IPS-15b (cell line): ENCODE data around the gene SOD1.

ENCODE experiments used
- H3K27me3 ChIP-seq: one replicate; pipeline ENCODE4 v1.6.1; 2013; ENCODE audit warnings: low read length; ENCODE audit not compliant: control insufficient read depth, insufficient read depth
- H3K36me3 ChIP-seq: one replicate; pipeline ENCODE4 v1.6.1; 2013; ENCODE audit warnings: low read length; ENCODE audit not compliant: control insufficient read depth, insufficient read depth
- H3K4me1 ChIP-seq: one replicate; pipeline ENCODE4 v1.6.1; 2013; ENCODE audit warnings: mild to moderate bottlenecking, low read length; ENCODE audit not compliant: control insufficient read depth, insufficient read depth
- H3K4me3 ChIP-seq: one replicate; pipeline ENCODE4 v1.5.1; 2013; ENCODE audit warnings: low read depth, low read length
- H3K9ac ChIP-seq: one replicate; pipeline ENCODE4 v1.6.1; 2013; ENCODE audit warnings: low read depth, mild to moderate bottlenecking, low read length
- H3K9me3 ChIP-seq: one replicate; pipeline ENCODE4 v1.6.1; 2013; ENCODE audit warnings: mild to moderate bottlenecking, low read length; ENCODE audit not compliant: control insufficient read depth, insufficient read depth

SOD1 gene

GRCh38 chr21:31671931-31672330 is 12.4 kb downstream of the SOD1 start:
- Histone ChIP-seq H3K9me3 (no peaks in the 10 kb centered on the region), H3K4me3 (no peak overlapping the region), H3K4me1 (peaks cover 7% of the 10 kb centered on the region), H3K27me3 (no peaks in the 10 kb centered on the region), H3K36me3 (no peaks in the 10 kb centered on the region), H3K9ac (no peak overlapping the region)

- Histone ChIP-seq H3K27me3 (no peaks in the 10 kb centered on the region), H3K36me3 (no peaks in the 10 kb centered on the region), H3K9me3 (no peaks in the 10 kb centered on the region), H3K9ac (no peak overlapping the region), H3K4me1 (peaks cover 7% of the 10 kb centered on the region), H3K4me3 (no peak overlapping the region)
Observed at GRCh38 chr21:31673321-31673912, 13.9 kb downstream of the SOD1 start.

GRCh38 chr21:31675318-31675717 is 15.8 kb downstream of the SOD1 start:
- Histone ChIP-seq H3K4me1 (peaks cover 6% of the 10 kb centered on the region), H3K36me3 (no peaks in the 10 kb centered on the region), H3K27me3 (no peaks in the 10 kb centered on the region), H3K9me3 (no peaks in the 10 kb centered on the region), H3K9ac (no peak overlapping the region), H3K4me3 (no peak overlapping the region)

- H3K9me3 ChIP-seq, result no peaks in the 10 kb centered on the region
- no peaks in the 10 kb centered on the region for H3K4me1 ChIP-seq
- H3K27me3 ChIP-seq, result no peaks in the 10 kb centered on the region
- H3K9ac ChIP-seq, result no peak overlapping the region
- H3K36me3 ChIP-seq, result no peaks in the 10 kb centered on the region
- no peak overlapping the region for H3K4me3 ChIP-seq
Observed at GRCh38 chr21:31675960-31676359, 16.5 kb downstream of the SOD1 start.

- Histone ChIP-seq H3K9ac (no peak overlapping the region), H3K4me3 (no peak overlapping the region), H3K4me1 (no peaks in the 10 kb centered on the region), H3K27me3 (no peaks in the 10 kb centered on the region), H3K36me3 (no peaks in the 10 kb centered on the region), H3K9me3 (no peaks in the 10 kb centered on the region)
Observed at GRCh38 chr21:31677047-31677446, 17.6 kb downstream of the SOD1 start.

- H3K4me1 ChIP-seq, result no peaks in the 10 kb centered on the region
- H3K4me3 ChIP-seq, result no peak overlapping the region
- no peaks in the 10 kb centered on the region for H3K9me3 ChIP-seq
- no peaks in the 10 kb centered on the region for H3K27me3 ChIP-seq
- H3K36me3 ChIP-seq, result no peaks in the 10 kb centered on the region
- no peak overlapping the region for H3K9ac ChIP-seq
Observed at GRCh38 chr21:31678478-31678877, 19.0 kb downstream of the SOD1 start.

- H3K4me1 ChIP-seq, result no peaks in the 10 kb centered on the region
- no peak overlapping the region for H3K9ac ChIP-seq
- no peaks in the 10 kb centered on the region for H3K27me3 ChIP-seq
- H3K36me3 ChIP-seq, result peaks cover 19% of the 10 kb centered on the region
- no peaks in the 10 kb centered on the region for H3K9me3 ChIP-seq
- H3K4me3 ChIP-seq, result no peak overlapping the region
Observed at GRCh38 chr21:31682620-31683019, 23.1 kb downstream of the SOD1 start.

GRCh38 chr21:31683029-31683428 is 23.5 kb downstream of the SOD1 start:
- Histone ChIP-seq H3K9ac (no peak overlapping the region), H3K36me3 (peaks cover 19% of the 10 kb centered on the region), H3K27me3 (no peaks in the 10 kb centered on the region), H3K4me3 (no peak overlapping the region), H3K9me3 (no peaks in the 10 kb centered on the region), H3K4me1 (no peaks in the 10 kb centered on the region)

GRCh38 chr21:31684918-31685317 is 25.4 kb downstream of the SOD1 start:
- Histone ChIP-seq H3K4me3 (no peak overlapping the region), H3K36me3 (peaks cover 21% of the 10 kb centered on the region), H3K9me3 (no peaks in the 10 kb centered on the region), H3K4me1 (no peaks in the 10 kb centered on the region), H3K9ac (no peak overlapping the region), H3K27me3 (no peaks in the 10 kb centered on the region)

- Histone ChIP-seq H3K36me3 (peaks cover 29% of the 10 kb centered on the region), H3K9me3 (no peaks in the 10 kb centered on the region), H3K9ac (no peak overlapping the region), H3K4me1 (no peaks in the 10 kb centered on the region), H3K27me3 (no peaks in the 10 kb centered on the region), H3K4me3 (no peak overlapping the region)
Observed at GRCh38 chr21:31686272-31686915, 26.9 kb downstream of the SOD1 start.

- Histone ChIP-seq H3K9ac (no peak overlapping the region), H3K4me1 (no peaks in the 10 kb centered on the region), H3K27me3 (no peaks in the 10 kb centered on the region), H3K9me3 (no peaks in the 10 kb centered on the region), H3K36me3 (peaks cover 29% of the 10 kb centered on the region), H3K4me3 (no peak overlapping the region)
Observed at GRCh38 chr21:31687108-31687507, 27.6 kb downstream of the SOD1 start.

- Histone ChIP-seq H3K9me3 (no peaks in the 10 kb centered on the region), H3K27me3 (no peaks in the 10 kb centered on the region), H3K4me1 (no peaks in the 10 kb centered on the region), H3K36me3 (peaks cover 41% of the 10 kb centered on the region), H3K4me3 (no peak overlapping the region), H3K9ac (no peak overlapping the region)
Observed at GRCh38 chr21:31688603-31689368, 29.3 kb downstream of the SOD1 start.
